Activated CD8-positive, alpha-beta T cell treated with anti-CD3 and anti-CD28 coated beads for 36 hours (primary cell): ENCODE measurements around the gene PCYT1A. TPM values are rescaled to one million over a fixed set of nuclear protein-coding genes. Genes with fewer than 3 reads are reported as not detected.

Source experiments
- ATAC-seq: fragments of 200-7000 bp; cut with Tn5 transposase; one replicate; pipeline ENCODE4 v1.10.0; 2021; ENCODE audit warnings: mild to moderate bottlenecking, moderate library complexity
- CTCF ChIA-PET: fragments of 350-600 bp; sonication (Branson Sonifier 250); formaldehyde crosslinking; loops from one replicate; lab custom pipeline; 2021; ENCODE audit warnings: antibody characterized with exemption; lab: Charles Lee
- POLR2A ChIA-PET: fragments of 350-600 bp; sonication (Branson Sonifier 250); formaldehyde crosslinking; loops from one replicate; lab custom pipeline; 2021; ENCODE audit warnings: antibody characterized with exemption; lab: Charles Lee
- DNase-seq: peaks from one replicate; pipeline ENCODE4 v3.0.0-alpha.2; 2020
- H3K27ac Mint-ChIP-seq: one replicate; pipeline ENCODE4 v1.8.0; 2021; ENCODE audit warnings: mild to moderate bottlenecking, mixed read lengths
- H3K27me3 Mint-ChIP-seq: one replicate; pipeline ENCODE4 v1.8.0; 2021; ENCODE audit warnings: mixed read lengths
- H3K36me3 Mint-ChIP-seq: one replicate; pipeline ENCODE4 v1.8.0; 2021; ENCODE audit warnings: low read depth, mixed read lengths
- H3K4me1 Mint-ChIP-seq: one replicate; pipeline ENCODE4 v1.8.0; 2021; ENCODE audit warnings: low read depth, mixed read lengths
- H3K4me3 Mint-ChIP-seq: one replicate; pipeline ENCODE4 v1.8.0; 2021; ENCODE audit warnings: mild to moderate bottlenecking, moderate library complexity, mixed read lengths
- H3K9me3 Mint-ChIP-seq: one replicate; pipeline ENCODE4 v1.8.0; 2021; ENCODE audit warnings: mixed read lengths
- CTCF ChIP-seq: fragments of 200-600 bp; IDR thresholded peaks from one replicate; pipeline ENCODE4 v1.8.0; 2022; ENCODE audit warnings: antibody characterized with exemption, mild to moderate bottlenecking
- intact Hi-C: fragments of 100-400 bp; cut with micrococcal nuclease; formaldehyde crosslinking; loops from one replicate; pipeline ENCODE4 v1.10.0; 2022
- total RNA-seq, 2 experiments: library from RNA; stranded (reverse); gene quantifications; one replicate each; pipeline ENCODE4 v1.2.3, GENCODE V29; 2021

The PCYT1A gene
- total RNA-seq, 2 experiments from 2014 or later = 31.0 to 33.7 TPM

- CTCF ChIA-PET = interaction anchor here (1.4 kb wide), 1 partner anchor 162 kb away, joined by 3 read pairs; no protein-coding TSS in a partner anchor
Observed at GRCh38 chr3:196235452-196236122, 51.9 kb downstream of the PCYT1A start.

GRCh38 chr3:196232882-196233251, 54.7 kb downstream of the PCYT1A start:
- ChIA-PET CTCF (no interaction called here), POLR2A (no interaction called here)
- no peaks in the 10 kb centered on the region for H3K9me3 Mint-ChIP-seq
- no peak overlapping the region for H3K4me3 Mint-ChIP-seq
- ATAC-seq (no peak), DNase-seq (no peak)
- H3K36me3 Mint-ChIP-seq = peaks cover 3% of the 10 kb centered on the region
- peaks cover 16% of the 10 kb centered on the region for H3K4me1 Mint-ChIP-seq
- H3K27me3 Mint-ChIP-seq = no peaks in the 10 kb centered on the region
- no peak for TF ChIP-seq CTCF
- peak overlapping the region; percentile 23 for H3K27ac Mint-ChIP-seq
- intact Hi-C loops = no loop called here

More at GRCh38 chr3:196235452-196236122, 51.9 kb downstream of the PCYT1A start:
- DNase-seq = no peak
- intact Hi-C loops = no loop called here
- Mint-ChIP-seq H3K27me3 (no peaks in the 10 kb centered on the region), H3K27ac (no peak overlapping the region), H3K36me3 (peaks cover 10% of the 10 kb centered on the region), H3K4me1 (peaks cover 16% of the 10 kb centered on the region), H3K4me3 (no peak overlapping the region), H3K9me3 (no peaks in the 10 kb centered on the region)
- POLR2A ChIA-PET = interaction anchor here (0.9 to 1.2 kb wide), 2 partner anchors 9 to 12 kb away, joined by 4 to 5 read pairs; no protein-coding TSS in a partner anchor
- no peak for TF ChIP-seq CTCF
- ATAC-seq = no peak

DNA sequence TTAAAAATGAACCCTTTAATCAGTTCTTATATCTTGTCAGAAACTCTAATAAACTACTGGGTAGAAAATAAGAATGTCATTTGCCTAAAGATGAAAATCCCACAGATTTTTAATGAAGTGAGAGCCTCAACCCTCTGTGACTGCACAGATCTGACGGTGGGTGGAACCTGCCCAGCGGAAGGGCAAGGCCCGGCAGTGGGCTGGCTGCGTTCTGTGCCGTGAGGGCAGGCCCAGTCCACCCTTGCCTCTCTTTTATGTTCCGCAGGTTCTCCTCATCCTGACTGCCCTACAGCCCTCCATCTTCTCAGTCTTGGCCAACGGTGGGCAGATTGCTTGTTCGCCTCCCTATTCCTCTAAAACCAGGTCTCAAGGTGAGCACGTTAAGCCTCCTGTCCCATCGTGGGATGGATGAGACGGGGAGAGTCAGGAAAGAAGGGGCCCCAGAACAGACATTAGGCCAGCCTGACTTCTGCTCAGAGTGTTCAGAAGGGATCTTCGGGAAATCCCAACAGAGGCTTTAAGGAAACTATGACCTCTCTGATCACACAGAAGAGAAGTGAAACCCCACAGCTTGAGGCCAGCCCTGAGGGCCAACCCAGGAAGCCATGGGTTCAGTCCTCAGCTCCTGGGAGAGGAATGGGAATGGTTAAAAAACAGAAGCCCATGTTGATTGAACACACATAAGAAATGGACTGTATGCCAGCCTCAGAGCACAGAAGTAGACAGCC, 55.2 kb downstream of the PCYT1A start:
- Mint-ChIP-seq H3K27ac (no peak overlapping the region), H3K4me1 (peaks cover 14% of the 10 kb centered on the region), H3K9me3 (no peaks in the 10 kb centered on the region), H3K4me3 (no peak overlapping the region), H3K27me3 (no peaks in the 10 kb centered on the region), H3K36me3 (peaks cover 2% of the 10 kb centered on the region)
- CTCF ChIA-PET = interaction anchor here (0.9 kb wide), 1 partner anchor 13 kb away, joined by 3 read pairs; no protein-coding TSS in a partner anchor
- intact Hi-C loops = no loop called here
- POLR2A ChIA-PET = no interaction called here
- TF ChIP-seq CTCF = no peak
- ATAC-seq (peak; percentile 53), DNase-seq (no peak)

DNA sequence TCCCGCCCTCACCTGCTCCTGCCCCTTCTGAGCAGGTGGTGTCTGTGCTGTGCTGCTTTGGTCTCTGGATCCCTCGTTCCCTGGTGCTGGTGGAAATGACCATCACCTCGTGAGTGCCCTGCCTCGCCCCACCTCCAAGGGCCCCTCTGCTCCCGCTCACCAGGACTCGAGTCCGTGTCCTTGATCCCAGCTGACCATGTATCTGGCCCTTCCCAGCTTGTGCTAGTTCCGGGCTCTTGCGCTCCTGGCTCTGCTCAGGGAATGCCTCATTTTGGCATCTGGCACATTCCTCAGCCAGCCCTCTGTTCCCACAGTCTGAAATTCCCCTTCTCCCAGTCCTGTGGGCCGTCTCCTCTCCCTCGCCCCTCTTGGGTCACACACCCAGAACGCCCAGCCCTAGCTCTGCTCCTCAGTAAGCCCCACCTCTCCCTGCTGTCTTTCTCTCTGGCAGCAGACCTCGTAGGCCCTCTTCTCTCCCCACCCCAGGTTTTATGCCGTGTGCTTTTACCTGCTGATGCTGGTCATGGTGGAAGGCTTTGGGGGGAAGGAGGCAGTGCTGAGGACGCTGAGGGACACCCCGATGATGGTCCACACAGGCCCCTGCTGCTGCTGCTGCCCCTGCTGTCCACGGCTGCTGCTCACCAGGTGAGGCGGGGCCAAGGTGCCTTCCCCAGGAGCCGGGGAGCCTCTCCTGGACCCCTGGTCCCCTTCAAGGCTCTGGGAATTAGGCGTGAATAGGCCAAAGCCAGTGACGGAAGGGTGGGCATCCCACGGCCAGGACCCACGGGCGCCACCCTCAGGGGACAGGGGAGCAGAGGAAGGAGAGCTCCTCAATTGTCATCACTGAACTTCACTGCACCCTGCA, 59.7 kb downstream of the PCYT1A start:
- no peak overlapping the region for H3K27ac Mint-ChIP-seq
- no peak for ATAC-seq
- H3K4me1 Mint-ChIP-seq = peaks cover 6% of the 10 kb centered on the region

More for the DNA sequence above, 59.7 kb downstream of the PCYT1A start:
- Mint-ChIP-seq H3K27me3 (peaks cover 3% of the 10 kb centered on the region), H3K4me3 (no peak overlapping the region), H3K36me3 (no peaks in the 10 kb centered on the region), H3K9me3 (no peaks in the 10 kb centered on the region)
- TF ChIP-seq CTCF = no peak
- intact Hi-C loops = no loop called here
- POLR2A ChIA-PET = interaction anchor here (0.8 to 1.3 kb wide), 3 partner anchors 8 to 14 kb away, joined by 3 read pairs; no protein-coding TSS in a partner anchor
- CTCF ChIA-PET = interaction anchor here (2.4 kb wide), 1 partner anchor 26 kb away, joined by 7 read pairs; no protein-coding TSS in a partner anchor
- no peak for DNase-seq
